ENCODE results near the gene LYPD6. TPM values are rescaled to one million over a fixed set of nuclear protein-coding genes. Genes with fewer than 3 reads are reported as not detected.

The LYPD6 gene
- total and polyA plus RNA-seq, 8 donors = 0.91 to 3.1 (median 1.7) TPM

DNA sequence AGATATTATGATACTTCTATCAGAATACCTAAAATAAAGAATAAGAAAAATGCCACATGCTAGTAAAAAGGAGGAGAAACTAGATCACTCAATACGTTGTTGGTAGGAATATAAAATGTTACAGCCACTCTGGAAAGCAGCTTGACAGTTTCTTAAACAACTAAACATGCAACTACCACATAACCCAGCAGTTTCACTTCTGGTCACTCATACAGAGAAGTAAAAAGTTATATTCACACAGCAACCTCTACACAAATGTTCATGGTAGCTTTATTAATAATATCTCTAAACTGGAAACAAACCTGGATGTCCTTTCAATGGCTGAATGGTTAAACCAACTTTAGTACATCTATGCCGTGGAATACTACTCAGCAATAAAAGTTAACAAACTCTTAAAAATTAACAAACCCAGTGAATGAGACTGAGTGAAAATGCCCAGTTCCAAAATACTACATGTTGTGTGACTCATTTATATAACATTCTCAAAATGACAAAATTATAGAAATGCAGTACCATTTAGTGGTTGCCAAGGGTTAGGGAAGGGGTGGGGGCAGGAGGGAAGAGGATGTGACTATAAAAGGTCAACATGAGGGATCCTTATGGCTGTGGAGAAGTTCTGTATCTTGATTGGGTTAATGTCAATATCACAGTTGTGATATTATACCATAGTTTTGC is 133.1 kb downstream of the LYPD6 start:
- H3K27ac ChIP-seq = no peak overlapping the region
- ATAC-seq (no peak), FAIRE-seq (no peak), DNase-seq (no peak)
- TF ChIP-seq, protein P1, sequence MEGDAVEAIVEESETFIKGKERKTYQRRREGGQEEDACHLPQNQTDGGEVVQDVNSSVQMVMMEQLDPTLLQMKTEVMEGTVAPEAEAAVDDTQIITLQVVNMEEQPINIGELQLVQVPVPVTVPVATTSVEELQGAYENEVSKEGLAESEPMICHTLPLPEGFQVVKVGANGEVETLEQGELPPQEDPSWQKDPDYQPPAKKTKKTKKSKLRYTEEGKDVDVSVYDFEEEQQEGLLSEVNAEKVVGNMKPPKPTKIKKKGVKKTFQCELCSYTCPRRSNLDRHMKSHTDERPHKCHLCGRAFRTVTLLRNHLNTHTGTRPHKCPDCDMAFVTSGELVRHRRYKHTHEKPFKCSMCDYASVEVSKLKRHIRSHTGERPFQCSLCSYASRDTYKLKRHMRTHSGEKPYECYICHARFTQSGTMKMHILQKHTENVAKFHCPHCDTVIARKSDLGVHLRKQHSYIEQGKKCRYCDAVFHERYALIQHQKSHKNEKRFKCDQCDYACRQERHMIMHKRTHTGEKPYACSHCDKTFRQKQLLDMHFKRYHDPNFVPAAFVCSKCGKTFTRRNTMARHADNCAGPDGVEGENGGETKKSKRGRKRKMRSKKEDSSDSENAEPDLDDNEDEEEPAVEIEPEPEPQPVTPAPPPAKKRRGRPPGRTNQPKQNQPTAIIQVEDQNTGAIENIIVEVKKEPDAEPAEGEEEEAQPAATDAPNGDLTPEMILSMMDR (IDR thresholded peaks at IDR 0.05) = no peak
- 38 to 39% methylated on average over 2 of the region's 2 CpGs for WGBS, 2 donors
- no peaks in the 10 kb centered on the region for H3K9me3 ChIP-seq
- no peak overlapping the region for H3K4me3 ChIP-seq
- H3K4me1 ChIP-seq = no peaks in the 10 kb centered on the region
- H3K27me3 ChIP-seq = no peaks in the 10 kb centered on the region
- H3K36me3 ChIP-seq = no peaks in the 10 kb centered on the region
- intact Hi-C loops (cut with DNase I) = no loop called here

GRCh38 chr2:149464396-149464795 is 134.0 kb downstream of the LYPD6 start:
- ATAC-seq = no peak

DNA sequence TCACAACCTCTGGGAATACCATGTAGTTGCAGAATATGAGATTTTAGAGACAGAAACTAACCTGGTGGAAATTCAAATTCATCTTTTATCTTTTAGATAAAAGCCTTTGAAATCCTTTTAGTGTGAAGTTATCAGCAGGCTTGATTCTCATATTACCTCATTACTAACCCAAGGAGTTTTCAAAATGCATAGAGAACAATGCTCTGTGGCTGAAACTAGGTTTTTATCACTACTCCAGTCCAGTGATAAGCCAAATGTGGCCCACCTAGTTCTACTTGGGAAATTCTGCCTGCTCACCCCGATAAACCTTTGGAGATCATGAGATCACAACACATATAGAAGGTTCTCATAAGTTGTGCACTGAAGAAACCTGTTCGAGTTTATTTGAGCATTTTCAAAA is 135.5 kb downstream of the LYPD6 start:
- intact Hi-C loops (cut with DNase I) = no loop called here
- H3K27me3 ChIP-seq = no peaks in the 10 kb centered on the region
- FAIRE-seq (no peak), ATAC-seq (no peak), DNase-seq (no peak)
- no peaks in the 10 kb centered on the region for H3K4me1 ChIP-seq
- peaks cover 0 to 3% (median 0%) of the 10 kb centered on the region in 3 donors for H3K36me3 ChIP-seq
- H3K27ac ChIP-seq = no peak overlapping the region
- H3K4me3 ChIP-seq = no peak overlapping the region
- WGBS, 2 donors = 73 to 76% methylated on average over 2 of the region's 2 CpGs
- H3K9me3 ChIP-seq = no peaks in the 10 kb centered on the region
- TF ChIP-seq, protein P1 (IDR thresholded peaks at IDR 0.05) = no peak

More at GRCh38 chr2:149464396-149464795, 134.0 kb downstream of the LYPD6 start:
- no peak for DNase-seq
- Histone ChIP-seq H3K4me3 (no peak overlapping the region), H3K4me1 (no peaks in the 10 kb centered on the region), H3K27me3 (no peaks in the 10 kb centered on the region), H3K9me3 (no peaks in the 10 kb centered on the region), H3K27ac (no peak overlapping the region), H3K36me3 (peaks cover 0 to 3% (median 0%) of the 10 kb centered on the region in 3 donors)
- 92 to 93% methylated on average over 7 of the region's 7 CpGs for WGBS, 2 donors
- no peak for FAIRE-seq
- intact Hi-C loops (cut with DNase I) = no loop called here
- TF ChIP-seq, protein P1 (IDR thresholded peaks at IDR 0.05) = no peak

- Histone ChIP-seq H3K4me1 (no peaks in the 10 kb centered on the region), H3K27me3 (no peaks in the 10 kb centered on the region), H3K4me3 (no peak overlapping the region), H3K27ac (no peak overlapping the region), H3K36me3 (peaks cover 0 to 3% (median 0%) of the 10 kb centered on the region in 3 donors), H3K9me3 (no peaks in the 10 kb centered on the region)
- TF ChIP-seq, protein P1 (IDR thresholded peaks at IDR 0.05) = no peak
- intact Hi-C loops (cut with DNase I) = no loop called here
- ATAC-seq (no peak), FAIRE-seq (no peak), DNase-seq (no peak)
- 62 to 68% methylated on average over 3 of the region's 3 CpGs for WGBS, 2 donors
Observed at GRCh38 chr2:149466635-149467034, 136.2 kb downstream of the LYPD6 start.

- H3K4me1 ChIP-seq = no peaks in the 10 kb centered on the region
- TF ChIP-seq, protein P1 (IDR thresholded peaks at IDR 0.05) = no peak
- H3K9me3 ChIP-seq = no peaks in the 10 kb centered on the region
- intact Hi-C loops (cut with DNase I) = no loop called here
- WGBS, 2 donors = 92 to 96% methylated on average over 2 of the region's 2 CpGs
- DNase-seq (no peak), ATAC-seq (no peak), FAIRE-seq (no peak)
- H3K27ac ChIP-seq = no peak overlapping the region
- no peak overlapping the region for H3K4me3 ChIP-seq
- H3K36me3 ChIP-seq = peaks cover 0 to 3% (median 0%) of the 10 kb centered on the region in 3 donors
- no peaks in the 10 kb centered on the region for H3K27me3 ChIP-seq
Observed at GRCh38 chr2:149467436-149467835, 137.0 kb downstream of the LYPD6 start.
